C4-2B (cell line): Measurements from ENCODE around the gene BICRA.

ENCODE experiments used
- ZFX ChIP-seq: fragments of 450-650 bp; IDR thresholded peaks from 2 replicates; pipeline ENCODE4 v1.6.1; 2017
- TF ChIP-seq, protein P1 (sequence below): fragments of 450-650 bp; conservative IDR thresholded peaks from 2 replicates; pipeline ENCODE4 v1.5.1; 2017; ENCODE audit warnings: mild to moderate bottlenecking

DNA sequence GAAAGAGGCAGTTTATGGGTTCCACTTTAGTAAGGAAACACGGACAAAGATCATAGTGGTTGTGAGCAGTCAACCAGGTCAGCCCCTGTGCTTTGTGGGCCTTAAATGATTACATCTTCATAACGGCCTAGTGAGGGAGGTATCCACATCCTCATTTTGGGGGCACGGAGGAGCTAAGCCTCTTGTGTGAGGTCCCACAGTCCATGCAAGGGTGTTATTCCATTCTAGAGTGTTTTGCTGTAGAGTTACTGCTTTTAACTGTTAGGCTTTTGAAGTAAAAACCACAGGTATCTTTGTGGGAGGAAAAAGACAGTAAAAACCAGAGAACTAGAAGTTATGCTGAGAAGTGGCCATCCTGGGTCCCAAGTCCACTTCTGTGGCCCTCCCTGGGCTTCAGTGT is 140.4 kb downstream of the BICRA start:
- TF ChIP-seq, protein P1, sequence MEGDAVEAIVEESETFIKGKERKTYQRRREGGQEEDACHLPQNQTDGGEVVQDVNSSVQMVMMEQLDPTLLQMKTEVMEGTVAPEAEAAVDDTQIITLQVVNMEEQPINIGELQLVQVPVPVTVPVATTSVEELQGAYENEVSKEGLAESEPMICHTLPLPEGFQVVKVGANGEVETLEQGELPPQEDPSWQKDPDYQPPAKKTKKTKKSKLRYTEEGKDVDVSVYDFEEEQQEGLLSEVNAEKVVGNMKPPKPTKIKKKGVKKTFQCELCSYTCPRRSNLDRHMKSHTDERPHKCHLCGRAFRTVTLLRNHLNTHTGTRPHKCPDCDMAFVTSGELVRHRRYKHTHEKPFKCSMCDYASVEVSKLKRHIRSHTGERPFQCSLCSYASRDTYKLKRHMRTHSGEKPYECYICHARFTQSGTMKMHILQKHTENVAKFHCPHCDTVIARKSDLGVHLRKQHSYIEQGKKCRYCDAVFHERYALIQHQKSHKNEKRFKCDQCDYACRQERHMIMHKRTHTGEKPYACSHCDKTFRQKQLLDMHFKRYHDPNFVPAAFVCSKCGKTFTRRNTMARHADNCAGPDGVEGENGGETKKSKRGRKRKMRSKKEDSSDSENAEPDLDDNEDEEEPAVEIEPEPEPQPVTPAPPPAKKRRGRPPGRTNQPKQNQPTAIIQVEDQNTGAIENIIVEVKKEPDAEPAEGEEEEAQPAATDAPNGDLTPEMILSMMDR: no peak
- no peak for TF ChIP-seq ZFX
